DOHH2 (cell line): ENCODE data around the gene DENND1A.

Experiments
- CTCF ChIP-seq: fragments of 200-600 bp; sonication (generic); IDR thresholded peaks from one replicate; pipeline ENCODE4 v1.5.1; 2014; ENCODE audit warnings: antibody characterized with exemption, mild to moderate bottlenecking, low read depth, low read length; ENCODE audit not compliant: poor library complexity, severe bottlenecking
- EZH2phosphoT487 ChIP-seq: fragments of 200-600 bp; sonication (generic); IDR thresholded peaks from 2 replicates; pipeline ENCODE4 v1.6.1; 2017; ENCODE audit warnings: borderline replicate concordance, mild to moderate bottlenecking, antibody characterized with exemption, low read length, moderate library complexity, mixed read lengths

GRCh38 chr9:123872710-123873109, 57.2 kb downstream of the DENND1A start:
- TF ChIP-seq CTCF (no peak), EZH2phosphoT487 (no peak)
